Ovary (tissue), 9 donors: Measurements from ENCODE around the gene B4GALT5. TPM values are rescaled to one million over a fixed set of nuclear protein-coding genes. Genes with fewer than 3 reads are reported as not detected.

Experiments
- DNase-seq, 5 donors: peaks; one replicate each; pipeline ENCODE4 v3.0.0-alpha.2; 2019 to 2020
- H3K27ac ChIP-seq, 2 donors: fragments of 200-600 bp; one replicate each; pipeline versions ENCODE4 v1.5.1 to v1.8.0; 2019 to 2022
- H3K27me3 ChIP-seq: fragments of 200-600 bp; one replicate; pipeline ENCODE4 v1.8.0; 2022
- H3K36me3 ChIP-seq: fragments of 200-600 bp; sonication (generic); one replicate; pipeline ENCODE4 v1.5.1; 2019
- H3K4me1 ChIP-seq: one replicate; pipeline ENCODE4 v1.8.1; 2013; ENCODE audit warnings: mild to moderate bottlenecking, moderate library complexity; ENCODE audit not compliant: insufficient read depth
- H3K4me3 ChIP-seq: fragments of 200-600 bp; sonication (generic); one replicate; pipeline ENCODE4 v1.5.1; 2017
- H3K9me3 ChIP-seq, 2 donors: fragments of 200-600 bp in 1 of 2; sonication (generic) in 1 of 2; one replicate each; pipeline versions ENCODE4 v1.5.1 to v1.8.1; 2013 to 2019; ENCODE audit warnings: mild to moderate bottlenecking in 1 of 2, moderate library complexity in 1 of 2
- EP300 ChIP-seq: sonication (generic); formaldehyde crosslinking; IDR thresholded peaks from one replicate; pipeline ENCODE4 v1.6.1; 2017; ENCODE audit warnings: antibody characterized with exemption
- POLR2A ChIP-seq: fragments of 450-650 bp; IDR thresholded peaks from one replicate; pipeline ENCODE4 v1.6.1; 2017; ENCODE audit warnings: antibody characterized with exemption, mild to moderate bottlenecking, moderate library complexity
- WGBS, 3 donors: extraction: QIAGEN DNeasy Blood & Tissue Kit in 1 of 3; methylation state at CpG; one replicate each; pipeline versions ENCODE4 v1.1.5 to v1.1.7; 2013 to 2017; 5-methylcytosine and 5-hydroxymethylcytosine counted together
- intact Hi-C, 4 donors: fragments of 100-400 bp; cut with DNase I; formaldehyde crosslinking; loops; one replicate each; pipeline versions ENCODE4 v1.11.0 to v1.15.1; 2022 to 2023
- polyA plus RNA-seq, 2 donors: library from polyadenylated mRNA; stranded (reverse); fragments of 200-250 nt in 1 of 2; fragments of 350-450 nt in 1 of 2; fragmentation: Illumina TruSeq in 1 of 2; extraction: RNeasy Lipid Tissue Mini Kit (QIAGEN cat#74804) in 1 of 2; gene quantifications; one replicate each; pipeline ENCODE4 v1.2.3, GENCODE V29; 2013 to 2014
- total RNA-seq, 7 donors: library from RNA; depleted of rRNA in 2 of 7; stranded (reverse); fragments of >200 nt in 2 of 7; fragmentation: NEBNext Ultra II Directional in 3 of 7; extraction: Animal tissue kit (Norgen Biotek cat#: 25700) in 3 of 7; gene quantifications; one replicate each; pipeline versions ENCODE4 v1.1.0 to v1.2.4, GENCODE V29; 2016 to 2023
- TF ChIP-seq, protein P1 (sequence below), 3 donors: fragments of 450-650 bp in 2 of 3; fragments of 200-600 bp in 1 of 3; IDR thresholded peaks; one replicate each; pipeline versions ENCODE4 v1.5.1 to v1.8.0; 2016 to 2022; ENCODE audit warnings: antibody characterized with exemption in 3 of 3, mild to moderate bottlenecking in 1 of 3
- donor health status: DM: no; HTN: no; CAD: no; lungs with moderate emphysema.
- donor health status: DM: no; HTN: no; CAD: no.
- donor health status: Bipolar disorder and iron deficiency.
- donor health status: DM: yes; HTN: yes; CAD: no.
- donor health status: DM: no; HTN: no; CAD: no.
- donor health status: DM: yes; HTN: yes; CAD: no.

Gene B4GALT5
- total and polyA plus RNA-seq, 9 donors: 19.0 to 53.6 (median 37.7) TPM

GRCh38 chr20:49758781-49759180 is 45.1 kb upstream of the B4GALT5 start:
- no peak overlapping the region for H3K4me3 ChIP-seq
- TF ChIP-seq EP300: no peak
- no peaks in the 10 kb centered on the region for H3K36me3 ChIP-seq
- H3K4me1 ChIP-seq: no peaks in the 10 kb centered on the region
- intact Hi-C loops: no loop called here
- no peaks in the 10 kb centered on the region for H3K9me3 ChIP-seq
- H3K27me3 ChIP-seq: no peaks in the 10 kb centered on the region
- 85 to 92% (median 89%) methylated on average over 6 of the region's 6 CpGs for WGBS, 3 donors
- no peak overlapping the region for H3K27ac ChIP-seq
- DNase-seq: no peak

GRCh38 chr20:49757597-49757996 is 43.9 kb upstream of the B4GALT5 start:
- intact Hi-C loops: no loop called here
- 94 to 96% (median 96%) methylated on average over 4 of the region's 4 CpGs for WGBS, 3 donors
- no peak for DNase-seq
- Histone ChIP-seq H3K36me3 (no peaks in the 10 kb centered on the region), H3K4me3 (no peak overlapping the region), H3K27me3 (no peaks in the 10 kb centered on the region), H3K4me1 (no peaks in the 10 kb centered on the region), H3K9me3 (no peaks in the 10 kb centered on the region), H3K27ac (no peak overlapping the region)
- TF ChIP-seq EP300 (no peak), POLR2A (no peak)
- TF ChIP-seq, protein P1, sequence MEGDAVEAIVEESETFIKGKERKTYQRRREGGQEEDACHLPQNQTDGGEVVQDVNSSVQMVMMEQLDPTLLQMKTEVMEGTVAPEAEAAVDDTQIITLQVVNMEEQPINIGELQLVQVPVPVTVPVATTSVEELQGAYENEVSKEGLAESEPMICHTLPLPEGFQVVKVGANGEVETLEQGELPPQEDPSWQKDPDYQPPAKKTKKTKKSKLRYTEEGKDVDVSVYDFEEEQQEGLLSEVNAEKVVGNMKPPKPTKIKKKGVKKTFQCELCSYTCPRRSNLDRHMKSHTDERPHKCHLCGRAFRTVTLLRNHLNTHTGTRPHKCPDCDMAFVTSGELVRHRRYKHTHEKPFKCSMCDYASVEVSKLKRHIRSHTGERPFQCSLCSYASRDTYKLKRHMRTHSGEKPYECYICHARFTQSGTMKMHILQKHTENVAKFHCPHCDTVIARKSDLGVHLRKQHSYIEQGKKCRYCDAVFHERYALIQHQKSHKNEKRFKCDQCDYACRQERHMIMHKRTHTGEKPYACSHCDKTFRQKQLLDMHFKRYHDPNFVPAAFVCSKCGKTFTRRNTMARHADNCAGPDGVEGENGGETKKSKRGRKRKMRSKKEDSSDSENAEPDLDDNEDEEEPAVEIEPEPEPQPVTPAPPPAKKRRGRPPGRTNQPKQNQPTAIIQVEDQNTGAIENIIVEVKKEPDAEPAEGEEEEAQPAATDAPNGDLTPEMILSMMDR (IDR thresholded peaks at IDR 0.05): no peak

GRCh38 chr20:49756241-49756640 is 42.6 kb upstream of the B4GALT5 start:
- Histone ChIP-seq H3K4me1 (no peaks in the 10 kb centered on the region), H3K4me3 (no peak overlapping the region), H3K27ac (no peak overlapping the region), H3K27me3 (no peaks in the 10 kb centered on the region), H3K36me3 (no peaks in the 10 kb centered on the region), H3K9me3 (no peaks in the 10 kb centered on the region)
- intact Hi-C loops: no loop called here
- DNase-seq: no peak
- 77 to 88% (median 81%) methylated on average over 2 of the region's 2 CpGs for WGBS, 3 donors
- TF ChIP-seq, protein P1 (IDR thresholded peaks at IDR 0.05): no peak
- no peak for TF ChIP-seq EP300
- no peak for TF ChIP-seq POLR2A

DNA sequence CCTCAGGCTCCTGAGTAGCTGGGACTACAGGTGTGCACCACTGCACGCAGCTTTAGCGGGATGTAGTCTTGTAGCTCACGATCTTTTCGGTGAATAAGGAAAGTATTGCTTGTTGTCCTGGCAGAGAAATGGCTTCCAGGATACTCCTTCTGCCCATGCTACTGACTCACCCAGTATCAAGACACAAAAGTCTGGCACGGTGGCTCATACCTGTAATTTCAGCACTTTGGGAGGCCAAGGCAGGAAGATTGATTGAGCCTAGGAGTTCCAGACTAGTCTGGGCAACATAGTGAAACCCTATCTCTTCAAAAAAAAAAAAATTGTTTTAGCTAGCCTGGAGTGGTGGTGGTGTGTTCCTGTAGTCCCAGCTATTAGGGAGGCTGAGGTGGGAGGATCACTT is 40.9 kb upstream of the B4GALT5 start:
- H3K4me1 ChIP-seq: peaks cover 3% of the 10 kb centered on the region
- no peaks in the 10 kb centered on the region for H3K36me3 ChIP-seq
- no peak overlapping the region for H3K27ac ChIP-seq
- no peaks in the 10 kb centered on the region for H3K9me3 ChIP-seq
- H3K4me3 ChIP-seq: no peak overlapping the region
- no peak for DNase-seq
- H3K27me3 ChIP-seq: no peaks in the 10 kb centered on the region
- intact Hi-C loops: no loop called here
- 90 to 94% (median 93%) methylated on average over 5 of the region's 5 CpGs for WGBS, 3 donors
- no peak for TF ChIP-seq EP300
- TF ChIP-seq, protein P1 (IDR thresholded peaks at IDR 0.05): no peak
- TF ChIP-seq POLR2A: no peak

DNA sequence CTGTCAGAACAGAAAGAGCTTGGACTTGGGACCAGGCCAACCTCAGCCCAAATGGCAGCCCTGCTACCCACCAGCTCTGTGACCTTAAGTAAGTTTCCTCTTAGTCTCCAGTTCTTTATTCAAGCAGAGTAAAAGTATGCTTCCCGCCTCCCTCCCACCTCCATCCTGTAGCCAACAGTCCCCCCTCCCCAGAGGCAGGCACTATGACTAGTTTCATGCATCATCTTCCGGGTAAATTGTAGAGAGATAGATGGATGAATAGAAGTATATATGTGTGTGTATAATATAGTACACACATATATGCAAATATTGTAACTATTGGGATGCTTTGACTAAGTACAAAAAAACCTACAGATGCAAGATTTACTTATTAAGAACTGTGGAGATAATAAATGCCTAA is 39.5 kb upstream of the B4GALT5 start:
- H3K27ac ChIP-seq: no peak overlapping the region
- H3K36me3 ChIP-seq: no peaks in the 10 kb centered on the region
- H3K9me3 ChIP-seq: no peaks in the 10 kb centered on the region
- no peak for TF ChIP-seq POLR2A
- TF ChIP-seq, protein P1 (IDR thresholded peaks at IDR 0.05): no peak
- 68 to 79% (median 77%) methylated on average over 2 of the region's 2 CpGs for WGBS, 3 donors
- intact Hi-C loops: no loop called here
- DNase-seq: no peak
- peaks cover 3% of the 10 kb centered on the region for H3K4me1 ChIP-seq
- H3K27me3 ChIP-seq: no peaks in the 10 kb centered on the region
- no peak overlapping the region for H3K4me3 ChIP-seq
